HG02943 (cell line): Measurements from ENCODE around the gene PRR12.
"Not testable (repeated sequence)": the region's sequence is repeated elsewhere in the genome, so short reads cannot be mapped to it uniquely, and the experiment has no call there.

ENCODE experiments used
- ATAC-seq: cut with Tn5 transposase; IDR thresholded peaks from one replicate; pipeline ENCODE4 v1.9.1; 2021; ENCODE audit warnings: mild to moderate bottlenecking, low read depth, moderate library complexity; ENCODE audit not compliant: unreplicated experiment

The PRR12 gene

DNA sequence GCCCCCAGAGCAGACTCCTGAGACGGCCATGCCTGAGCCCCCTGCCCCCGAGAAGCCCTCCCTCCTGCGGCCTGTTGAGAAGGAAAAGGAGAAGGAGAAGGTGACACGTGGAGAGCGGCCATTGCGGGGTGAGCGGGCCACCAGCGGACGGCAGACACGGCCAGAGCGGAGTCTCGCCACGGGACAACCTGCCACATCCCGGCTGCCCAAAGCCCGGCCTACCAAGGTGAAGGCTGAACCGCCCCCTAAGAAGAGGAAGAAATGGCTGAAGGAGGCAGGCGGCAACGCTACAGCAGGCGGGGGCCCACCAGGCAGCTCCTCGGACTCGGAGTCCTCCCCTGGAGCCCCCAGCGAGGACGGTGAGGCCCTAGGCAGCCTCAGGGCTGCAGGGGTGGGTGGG, 24.9 kb downstream of the PRR12 start:
- no peak for ATAC-seq

DNA sequence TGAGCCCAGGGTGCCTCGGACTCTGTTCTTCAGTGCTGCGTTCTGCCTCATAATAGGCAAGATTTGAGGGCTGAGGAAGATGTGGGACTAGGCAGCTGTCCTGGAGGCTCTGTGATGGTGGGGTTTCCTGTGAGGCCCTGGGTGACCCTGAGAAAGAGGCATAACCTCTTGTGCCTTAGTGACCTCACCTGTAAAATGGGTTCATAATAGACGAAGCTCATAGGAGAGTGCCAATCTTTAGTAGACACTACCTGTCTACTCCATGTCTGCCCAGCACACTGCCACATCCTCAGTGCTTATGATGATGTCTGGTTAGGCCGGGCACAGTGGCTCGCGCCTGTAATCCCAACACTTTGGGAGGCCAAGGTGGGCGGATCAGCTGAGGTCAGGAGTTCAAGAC, 25.6 kb downstream of the PRR12 start:
- ATAC-seq: no peak

DNA sequence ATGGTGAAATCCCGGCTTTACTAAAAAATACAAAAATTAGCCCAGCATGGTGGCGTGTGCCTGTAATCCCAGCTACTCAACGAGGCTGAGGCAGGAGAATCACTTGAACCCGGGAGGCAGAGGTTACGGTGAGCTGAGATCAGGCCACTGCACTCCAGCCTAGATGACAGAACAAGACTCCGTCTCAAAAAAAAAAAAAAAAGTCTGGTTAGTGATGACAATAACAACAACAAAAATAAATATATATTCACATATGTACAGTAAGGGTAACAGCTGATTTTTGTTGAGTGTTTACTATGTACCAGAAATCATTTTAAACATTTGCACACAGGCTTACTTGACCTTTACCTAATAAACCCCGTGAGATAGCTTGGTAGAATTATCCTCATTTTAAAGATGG, 26.0 kb downstream of the PRR12 start:
- ATAC-seq: no peak

DNA sequence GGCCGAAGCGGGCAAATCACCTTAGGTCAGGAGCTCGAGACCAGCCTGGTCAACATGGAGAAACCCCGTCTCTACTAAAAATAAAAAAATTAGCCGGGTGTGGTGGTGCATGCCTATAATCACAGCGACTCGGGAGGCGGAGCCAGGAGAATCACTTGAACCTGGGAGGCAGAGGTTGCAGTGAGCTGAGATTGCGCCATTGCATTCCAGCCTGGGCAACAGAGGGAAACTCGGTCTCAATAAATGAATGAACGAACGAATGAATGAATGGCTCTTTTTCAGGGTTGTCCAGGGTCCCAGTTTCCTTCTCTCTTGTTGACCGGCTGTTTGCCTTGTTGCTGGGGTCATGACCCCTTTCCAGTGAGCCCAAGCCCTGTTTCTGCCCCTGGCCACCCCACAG, 26.9 kb downstream of the PRR12 start:
- not testable (repeated sequence) for ATAC-seq

DNA sequence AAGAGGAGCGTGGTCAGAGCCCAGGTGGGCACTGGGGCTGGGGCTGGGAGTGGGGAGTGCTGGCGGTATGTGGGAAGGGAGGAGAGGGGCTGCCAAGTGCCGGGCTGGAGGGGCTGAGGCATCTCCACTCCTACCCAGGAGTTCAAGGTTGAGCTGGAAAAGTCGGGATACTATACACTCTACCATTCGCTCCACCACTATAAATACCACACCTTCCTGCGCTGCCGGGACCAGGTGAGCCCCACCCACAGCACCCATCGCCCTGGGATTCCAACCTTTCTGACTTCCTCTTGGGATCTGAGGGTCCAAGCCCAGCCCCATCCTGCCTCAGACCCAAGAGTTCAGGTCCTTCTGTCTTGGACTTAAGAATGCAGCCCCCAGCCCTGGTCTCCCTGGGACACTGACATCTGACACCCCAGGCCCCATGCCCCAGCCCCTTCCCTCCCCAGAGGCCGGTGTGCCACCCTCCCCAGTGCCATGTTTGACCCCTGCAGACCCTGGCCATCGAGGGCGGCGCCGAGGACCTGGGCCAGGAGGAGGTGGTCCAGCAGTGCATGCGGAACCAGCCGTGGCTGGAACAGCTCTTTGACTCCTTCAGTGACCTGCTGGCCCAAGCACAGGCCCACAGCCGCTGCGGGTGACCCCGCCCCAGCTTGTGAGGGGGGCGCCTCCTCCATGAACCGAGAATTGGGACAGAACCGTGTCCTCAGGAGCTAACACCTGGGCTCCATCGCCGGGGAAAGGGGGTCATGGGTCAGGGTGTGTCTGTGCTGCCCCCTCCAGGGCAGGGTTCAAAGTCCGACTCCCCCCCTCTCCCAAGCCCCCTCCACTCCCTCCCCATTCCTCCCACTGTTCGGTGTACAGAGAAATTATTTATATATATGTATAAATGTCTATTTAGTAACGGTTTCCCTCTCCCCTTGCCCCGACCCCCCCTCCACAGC, 34.3 kb downstream of the PRR12 start:
- ATAC-seq: no peak

DNA sequence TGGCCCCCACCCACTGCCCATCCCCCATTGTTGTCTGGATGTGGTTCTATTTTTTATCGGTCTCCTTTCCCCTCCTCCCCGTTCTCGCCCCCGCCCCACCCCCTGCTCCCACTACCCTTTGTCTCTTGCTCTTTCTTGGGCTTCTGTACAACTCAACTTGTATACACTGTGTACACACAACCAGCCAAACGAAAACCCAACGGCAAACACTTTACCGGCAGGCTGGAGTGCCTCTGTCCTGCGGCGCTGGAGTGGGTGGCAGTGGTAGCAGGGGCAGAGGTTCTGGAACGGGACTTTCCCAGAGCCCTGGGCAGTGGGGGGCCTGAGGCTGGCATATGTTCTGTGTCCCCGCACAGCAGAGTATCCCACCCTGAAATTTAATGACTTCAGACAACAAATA, 35.2 kb downstream of the PRR12 start:
- ATAC-seq: no peak

DNA sequence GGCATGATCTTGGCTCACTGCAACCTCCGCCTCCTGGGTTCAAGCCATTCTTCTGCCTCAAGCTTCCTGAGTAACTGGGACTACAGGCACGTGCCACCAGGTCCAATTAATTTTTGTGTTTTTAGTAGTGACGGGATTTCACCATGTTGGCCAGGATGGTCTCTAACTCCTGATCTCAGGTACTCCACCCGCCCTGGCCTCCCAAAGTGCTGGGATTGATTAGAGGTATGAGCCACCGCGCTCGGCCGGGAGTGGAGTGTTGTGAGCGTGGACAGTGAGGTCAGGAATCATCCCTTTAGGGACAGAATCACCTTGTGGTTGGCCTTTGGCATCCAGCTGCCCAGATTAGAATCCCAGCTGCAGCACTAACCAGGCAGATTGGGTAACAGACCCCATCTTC, 38.7 kb downstream of the PRR12 start:
- ATAC-seq: no peak

DNA sequence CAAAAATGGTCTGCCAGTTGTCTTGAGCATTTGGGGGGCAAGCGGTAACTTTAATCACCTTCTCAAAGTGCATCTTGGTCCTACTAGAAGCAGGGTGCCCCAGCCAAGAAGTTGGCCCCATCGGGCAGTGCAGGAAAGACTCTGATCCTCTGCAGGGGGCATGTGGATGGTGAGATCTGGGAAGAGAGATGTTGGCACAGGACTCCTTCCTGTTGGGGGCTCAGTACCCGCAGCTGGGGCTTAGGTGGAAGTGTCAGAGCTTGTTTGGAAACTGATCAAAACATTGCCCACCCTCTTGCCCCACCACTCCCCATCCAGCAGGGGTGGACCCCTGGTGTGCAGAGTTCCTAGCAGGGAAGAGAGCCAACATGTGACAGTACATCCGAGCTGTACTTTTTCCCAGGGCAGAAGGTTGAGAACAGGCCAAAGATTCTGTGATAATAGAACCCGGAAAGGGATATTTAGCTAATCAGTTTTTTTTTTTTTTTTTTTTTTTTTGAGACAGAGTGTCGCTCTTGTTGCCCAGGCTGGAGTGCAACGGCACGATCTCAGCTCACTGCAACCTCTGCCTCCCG, 40.1 kb downstream of the PRR12 start:
- no peak for ATAC-seq

DNA sequence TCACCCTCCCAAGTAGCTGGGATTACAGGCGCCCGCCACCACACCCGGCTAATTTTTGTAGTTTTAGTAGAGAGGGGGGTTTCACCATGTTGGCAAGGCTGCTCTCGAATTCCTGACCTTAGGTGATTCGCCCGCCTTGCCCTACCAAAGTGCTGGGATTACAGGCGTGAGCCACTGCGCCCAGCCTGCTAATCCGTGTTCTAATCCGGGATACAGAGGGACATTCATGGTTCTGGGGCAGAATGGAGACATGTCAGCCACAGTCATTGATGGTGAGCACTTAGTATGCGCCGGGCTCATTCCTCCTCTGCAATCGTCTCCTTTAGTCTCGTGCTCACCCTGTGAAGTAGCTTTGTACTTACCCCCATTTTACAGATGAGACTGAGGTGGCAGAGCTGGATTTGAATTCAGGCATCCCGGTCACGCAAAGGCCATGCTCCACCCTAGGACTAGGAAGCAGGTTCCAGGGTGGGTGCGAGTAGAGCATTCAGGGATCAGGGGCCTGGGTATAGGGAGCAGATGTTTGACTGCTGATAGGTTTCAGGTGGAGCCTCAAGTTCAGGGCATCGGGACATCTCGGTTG, 40.7 kb downstream of the PRR12 start:
- no peak for ATAC-seq

DNA sequence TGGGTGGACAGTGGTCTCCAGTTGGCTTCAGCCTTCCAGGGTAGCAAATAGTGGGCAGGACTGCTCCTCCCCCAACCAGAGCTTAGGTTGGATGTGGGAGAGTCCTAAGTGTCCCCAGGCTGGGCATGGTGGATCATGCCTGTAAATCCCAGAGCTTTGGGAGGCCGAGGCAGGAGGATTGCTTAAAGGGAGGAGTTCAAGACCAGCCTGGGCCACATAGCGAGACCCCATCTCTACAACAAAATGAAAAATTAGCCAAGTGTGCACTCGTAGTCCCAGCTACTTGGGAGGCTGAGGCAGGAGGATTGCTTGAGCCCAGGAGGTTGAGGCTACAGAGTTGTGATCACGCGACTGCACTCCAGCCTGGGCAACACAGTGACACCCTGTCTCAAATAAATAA, 41.6 kb downstream of the PRR12 start:
- no peak for ATAC-seq

DNA sequence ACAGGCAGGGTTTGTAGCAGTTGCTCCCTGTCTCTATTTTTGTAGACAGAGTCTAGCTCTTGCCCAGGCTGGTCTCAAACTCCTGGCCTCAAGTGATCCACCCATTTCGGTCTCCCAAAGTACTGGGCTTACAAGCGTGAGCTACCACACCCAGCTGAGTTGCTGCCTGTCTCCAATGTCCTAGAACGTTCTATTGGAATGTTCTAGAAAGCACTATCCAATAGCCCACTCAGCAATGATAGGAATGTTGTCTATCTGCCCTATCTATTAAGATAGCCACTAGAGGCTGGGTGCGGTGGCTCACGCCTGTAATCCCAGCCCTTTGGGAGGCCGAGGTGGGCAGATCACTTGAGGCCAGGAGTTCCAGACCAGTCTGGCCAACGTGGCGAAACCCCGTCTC, 42.3 kb downstream of the PRR12 start:
- not testable (repeated sequence) for ATAC-seq

DNA sequence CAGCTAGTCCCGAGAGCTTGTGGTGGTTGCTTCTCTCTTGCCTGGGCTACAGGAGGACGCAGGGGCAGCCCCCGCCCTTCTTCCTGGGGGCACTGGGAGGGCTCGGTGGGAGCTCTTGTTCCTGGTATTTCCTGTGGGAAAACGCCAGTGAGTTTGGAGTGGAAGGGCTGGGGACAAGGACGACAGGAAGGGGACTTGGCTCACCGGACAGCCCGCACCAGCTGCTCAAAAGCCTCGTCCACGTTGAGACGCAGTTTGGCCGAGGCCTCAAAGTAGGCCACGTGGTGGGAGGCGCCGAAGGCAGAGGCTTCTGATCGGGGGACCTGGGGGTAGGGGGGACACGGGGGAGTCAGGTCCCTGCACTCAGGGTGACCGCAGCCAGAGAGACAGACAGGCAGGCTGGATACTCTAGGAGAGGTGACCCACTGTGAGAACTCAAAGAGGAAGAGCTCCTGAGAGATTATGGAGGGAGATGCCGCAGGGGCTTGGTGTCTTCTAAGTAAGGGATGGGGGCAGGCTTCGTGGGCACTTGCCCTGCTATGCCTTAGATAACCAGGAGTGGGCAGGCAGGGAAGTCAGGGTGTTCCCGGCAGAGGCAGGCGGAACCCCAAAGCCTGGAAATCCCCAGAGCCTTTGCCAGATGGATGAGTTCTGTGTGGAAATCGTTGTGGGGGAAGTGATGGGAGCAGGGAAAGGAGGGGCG, 44.7 kb downstream of the PRR12 start:
- ATAC-seq: no peak

DNA sequence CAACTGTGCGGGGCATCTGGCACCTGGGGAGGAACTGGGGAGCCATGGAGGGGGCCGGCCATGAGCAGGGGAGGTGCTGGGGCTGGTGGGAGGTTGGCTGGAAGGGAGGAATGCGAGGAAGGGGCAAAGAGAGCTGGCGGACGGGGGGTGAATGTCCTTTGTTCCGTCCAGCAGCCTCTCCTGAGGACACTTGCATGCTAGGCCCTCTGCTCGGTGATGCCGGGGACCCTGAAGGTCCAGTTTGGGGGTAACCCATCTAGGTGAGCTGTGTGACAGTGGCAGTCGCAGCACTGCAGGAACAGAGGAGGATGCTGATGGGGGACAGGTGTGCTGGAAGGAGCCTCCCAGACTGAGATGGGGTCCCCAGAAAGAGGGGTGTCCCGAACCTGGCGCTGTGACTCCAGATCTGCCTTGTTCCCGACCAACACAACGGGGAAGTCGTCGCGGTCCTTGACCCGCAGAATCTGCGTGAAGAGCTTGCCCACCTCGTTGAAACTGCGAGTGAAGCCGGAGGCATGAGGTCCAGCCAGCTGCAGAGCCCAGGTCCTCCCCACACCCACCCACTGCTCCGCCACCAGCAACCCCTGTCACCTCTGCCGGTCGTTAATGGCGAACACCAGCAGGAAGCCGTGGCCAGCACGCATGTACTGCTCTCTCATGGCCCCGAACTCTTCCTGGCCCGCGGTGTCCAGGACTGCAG, 45.4 kb downstream of the PRR12 start:
- ATAC-seq: no peak

DNA sequence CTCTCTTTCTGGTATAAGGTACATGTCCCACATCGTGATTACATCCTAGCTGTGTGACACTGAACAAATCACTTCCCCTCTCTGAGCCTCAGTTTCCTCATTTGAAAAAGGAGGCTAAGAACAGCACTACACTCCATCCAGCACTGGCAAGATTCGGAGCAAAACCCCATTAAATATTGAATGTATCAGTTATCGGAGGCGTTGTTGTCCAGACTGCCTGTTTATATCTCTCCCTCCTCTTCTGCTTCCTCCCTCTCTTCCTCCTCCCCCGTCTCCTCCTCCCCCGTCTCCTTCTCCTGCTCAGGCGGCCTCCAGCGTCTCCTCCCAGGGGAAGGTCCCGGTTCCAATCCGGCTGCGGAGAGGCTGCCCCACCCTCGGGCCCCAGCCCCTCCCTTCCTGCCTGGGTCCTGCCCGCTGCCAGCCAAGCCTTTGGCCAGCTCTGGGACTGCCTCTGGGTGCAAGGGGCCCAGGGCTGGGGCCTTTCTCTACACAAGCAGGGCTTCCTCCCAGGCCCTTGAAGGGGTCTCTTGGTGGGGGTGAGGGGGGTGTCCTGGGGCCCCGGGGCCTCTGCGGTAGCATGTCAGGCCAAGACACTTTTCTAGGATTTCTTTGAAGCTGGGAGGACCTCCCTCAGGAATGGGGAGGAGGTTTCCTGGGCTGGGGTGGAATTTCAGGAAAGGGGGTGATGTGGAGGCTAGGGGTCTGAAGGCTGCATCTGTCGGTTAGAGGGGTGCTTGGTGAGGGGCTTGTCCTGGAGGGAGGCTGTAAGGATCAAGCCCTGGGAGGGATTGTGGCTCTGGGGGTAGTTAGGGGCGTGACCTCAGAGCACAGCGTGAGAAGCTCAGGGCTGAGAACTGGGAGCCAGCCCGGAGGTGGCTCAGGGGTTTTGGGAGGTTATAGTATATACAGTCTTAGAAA, 47.1 kb downstream of the PRR12 start:
- no peak for ATAC-seq

DNA sequence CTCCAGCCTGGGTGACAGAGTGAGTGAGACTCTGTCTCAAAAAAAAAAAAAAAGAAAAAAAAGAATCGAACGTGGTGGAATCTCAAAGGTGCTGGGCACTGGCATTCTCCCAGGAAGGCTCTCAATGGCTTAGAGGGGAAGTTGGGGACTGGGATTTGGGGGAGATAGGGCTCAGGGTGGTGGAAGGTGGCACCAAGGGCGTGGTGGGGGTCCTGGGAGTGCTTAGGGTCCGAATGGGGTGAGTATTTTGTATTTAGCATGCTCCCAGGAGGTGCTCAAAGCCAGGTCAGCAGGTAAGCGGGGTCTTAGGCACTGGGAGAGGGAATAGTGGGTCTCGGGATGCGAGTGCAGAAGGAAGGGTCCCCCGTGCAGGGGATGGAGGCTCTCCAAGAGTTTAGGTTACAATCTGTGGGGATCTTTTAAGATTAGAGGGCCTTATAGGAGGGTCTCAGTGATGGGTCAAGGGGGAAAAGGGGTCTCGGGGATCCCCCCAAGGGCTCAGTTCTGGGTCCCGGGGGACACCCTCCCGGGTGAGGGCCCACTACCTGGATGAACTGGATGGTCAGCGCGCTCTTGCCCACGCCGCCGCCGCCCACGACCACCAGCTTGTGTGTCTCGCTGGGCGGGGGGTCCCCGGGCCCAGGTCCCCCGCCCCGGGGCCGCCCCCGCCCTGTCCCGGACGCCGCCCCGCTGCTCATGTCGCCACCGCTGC, 48.6 kb downstream of the PRR12 start:
- ATAC-seq: no peak

DNA sequence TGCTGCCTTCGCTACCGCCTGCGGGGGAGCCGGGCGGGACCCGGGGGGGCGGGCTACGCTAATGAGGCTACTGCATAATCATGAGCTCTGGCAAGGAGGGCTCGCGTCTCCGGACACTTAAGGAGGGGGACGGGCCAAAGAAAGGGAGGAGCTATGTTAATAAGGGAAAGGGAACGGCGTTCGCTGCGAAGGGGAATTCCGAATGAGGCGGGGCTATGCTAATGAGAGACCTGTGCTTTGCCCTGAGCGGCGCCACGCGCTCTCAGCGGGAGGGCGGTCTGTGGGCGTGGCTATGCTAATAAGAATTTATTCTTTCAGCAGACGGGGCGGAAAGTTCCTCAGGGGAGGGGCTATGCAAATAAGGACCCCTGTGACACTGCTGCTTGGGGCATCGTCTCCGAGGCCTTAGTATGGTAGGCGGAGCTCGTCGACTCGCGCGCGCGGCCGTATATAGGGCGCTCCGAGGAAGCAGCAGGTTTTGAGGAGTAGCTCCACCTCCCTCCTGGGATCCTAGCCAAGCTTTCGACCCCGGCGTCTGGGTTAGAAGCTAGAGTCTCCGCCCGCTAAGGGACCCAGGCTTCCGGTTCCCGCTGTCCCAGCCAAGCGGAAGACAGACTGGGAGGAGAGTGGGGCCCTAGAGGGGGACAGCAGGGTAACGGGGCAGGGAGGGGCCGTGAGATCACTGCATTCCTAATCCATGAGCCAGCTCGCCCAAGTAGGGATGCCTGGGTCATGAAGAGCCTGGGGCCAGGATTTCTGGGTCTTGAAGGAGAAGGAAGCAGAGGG, 49.3 kb downstream of the PRR12 start, which contains the start of gene RRAS:
RRAS (minus strand) TSS at position 31 of the 786 bp plus-strand sequence. CDS start 45 bp downstream, outside the sequence.
- peak; percentile 65 for ATAC-seq

DNA sequence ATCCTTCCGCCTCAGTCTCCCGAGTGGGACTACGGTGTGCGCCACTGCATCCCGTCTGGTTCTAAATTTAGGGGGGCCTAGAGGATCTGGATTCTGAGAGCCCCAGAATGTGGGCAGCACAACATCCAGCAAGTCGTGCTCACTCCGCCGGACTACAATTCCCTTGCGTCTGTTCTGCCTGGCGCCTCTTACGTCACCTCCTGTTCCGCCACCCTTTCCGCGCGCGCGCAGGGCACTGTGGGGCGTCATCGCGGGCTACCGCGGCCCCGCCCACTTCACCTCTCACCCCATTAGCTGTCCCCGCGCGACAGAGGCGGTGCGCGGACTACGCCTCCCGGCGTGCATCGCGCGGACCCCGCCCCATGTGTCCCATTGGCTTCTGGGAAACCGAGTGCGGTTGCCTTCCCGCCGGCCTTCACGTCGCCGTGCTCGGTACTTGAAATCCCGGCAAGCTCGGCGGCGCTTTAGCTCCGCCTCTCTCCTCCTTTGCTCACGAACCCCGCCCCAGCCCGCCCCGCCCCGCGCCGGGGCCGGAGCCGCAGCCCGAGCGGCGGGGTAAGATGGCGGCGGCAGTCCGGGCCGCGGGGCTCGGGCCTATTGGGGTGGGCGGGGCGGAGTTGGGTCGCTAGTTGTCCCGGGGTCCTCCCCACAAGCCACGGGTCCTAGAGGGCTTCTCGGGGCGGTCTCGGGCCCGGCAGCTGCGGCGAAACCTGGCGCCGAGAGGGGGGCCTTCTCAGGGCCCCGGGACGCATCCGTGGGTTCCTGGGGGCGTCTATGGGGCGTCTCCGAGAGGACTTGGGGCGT, 50.9 kb downstream of the PRR12 start, which contains the start of gene SCAF1:
SCAF1 (plus strand) TSS at position 522 of the 804 bp plus-strand sequence. CDS start 2,818 bp downstream, outside the sequence.
- ATAC-seq: peak; percentile 51
